ENCODE data around the gene DGLUCY. TPM values are rescaled to one million over a fixed set of nuclear protein-coding genes. Genes with fewer than 3 reads are reported as not detected.
A peak's percentile ranks its signal among the peaks of the same experiment; 100 is the strongest.
"Not testable (repeated sequence)": the region's sequence is repeated elsewhere in the genome, so short reads cannot be mapped to it uniquely, and the experiment has no call there.

Gene DGLUCY
- polyA plus RNA-seq, 1 donor: 78.4 TPM

DNA sequence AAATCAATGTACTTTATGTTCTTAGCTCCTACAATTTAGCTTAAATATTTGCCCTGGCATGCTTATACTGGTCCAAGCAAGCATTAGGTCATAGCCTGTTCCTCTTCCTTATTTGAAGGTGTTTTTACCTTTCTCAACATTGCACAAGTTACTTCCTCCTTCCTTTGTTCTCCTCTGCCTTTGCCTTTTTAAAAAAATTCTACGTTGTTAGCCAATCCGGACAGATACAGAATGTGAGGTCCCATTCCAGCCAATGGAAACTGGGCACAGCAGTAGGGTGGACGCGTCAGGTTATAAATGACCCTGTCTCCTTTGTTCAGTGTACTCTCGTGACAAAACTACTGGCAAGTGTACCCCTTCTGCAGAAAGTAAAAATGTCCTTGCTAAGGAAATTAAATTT is 26.4 kb upstream of the DGLUCY start:
- H3K27me3 ChIP-seq (ENCODE audit: control insufficient read depth, insufficient read depth, low read length); H3K27ac ChIP-seq (ENCODE audit: low read length); H3K36me3 ChIP-seq (ENCODE audit: control insufficient read depth, insufficient read depth, low read length); H3K9me3 ChIP-seq (ENCODE audit: control insufficient read depth, low read depth, low read length); H3K4me3 ChIP-seq (ENCODE audit: low read length): not testable (repeated sequence)
- DNase-seq: peak in 1 of 2 donors; percentile 15
- 65% methylated on average over 2 of the region's 5 CpGs for WGBS (ENCODE audit: insufficient coverage, low lambda C conversion rate)
- peaks cover 43% of the 10 kb centered on the region for H3K4me1 ChIP-seq (ENCODE audit: control insufficient read depth, insufficient read depth, low read length)

GRCh38 chr14:91088585-91089235 is 25.2 kb upstream of the DGLUCY start:
- no peak overlapping the region for H3K4me3 ChIP-seq (ENCODE audit: low read length)
- peaks cover 34% of the 10 kb centered on the region for H3K4me1 ChIP-seq (ENCODE audit: control insufficient read depth, insufficient read depth, low read length)
- no peaks in the 10 kb centered on the region for H3K36me3 ChIP-seq (ENCODE audit: control insufficient read depth, insufficient read depth, low read length)
- no peak overlapping the region for H3K27ac ChIP-seq (ENCODE audit: low read length)
- DNase-seq: no peak
- H3K9me3 ChIP-seq (ENCODE audit: control insufficient read depth, low read depth, low read length): no peaks in the 10 kb centered on the region
- H3K27me3 ChIP-seq (ENCODE audit: control insufficient read depth, insufficient read depth, low read length): no peaks in the 10 kb centered on the region
- no CpG with 5 or more reads among the region's 5 CpGs for WGBS (ENCODE audit: insufficient coverage, low lambda C conversion rate)

DNA sequence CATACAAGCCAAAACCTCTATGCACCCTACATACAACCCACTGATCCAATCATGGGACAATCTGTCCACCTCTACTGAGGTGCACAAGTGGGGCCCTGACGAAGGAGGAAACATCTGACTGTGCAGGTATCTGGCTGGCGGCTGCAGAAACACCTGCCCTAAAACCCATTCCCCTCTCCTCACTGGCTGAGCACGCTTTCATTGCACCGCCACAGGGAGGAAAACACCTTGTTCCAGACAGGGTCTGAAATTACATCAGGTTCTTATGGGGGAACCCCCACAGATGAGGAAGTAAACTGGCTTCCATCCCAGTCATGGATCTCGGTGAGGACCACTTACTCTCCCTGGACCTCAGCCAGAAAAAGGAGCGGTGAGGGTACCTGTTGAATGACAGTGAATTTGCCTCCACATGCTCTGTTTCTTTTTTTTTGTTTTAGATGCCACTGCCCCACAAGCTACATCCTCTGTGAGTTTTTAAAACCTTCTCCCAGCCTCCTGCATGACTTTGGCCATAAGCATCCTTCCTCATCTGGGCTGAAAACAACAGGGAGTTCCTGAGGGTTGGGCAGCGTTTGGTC is 23.8 kb upstream of the DGLUCY start:
- Histone ChIP-seq H3K4me3 (ENCODE audit: low read length) (no peak overlapping the region), H3K27me3 (ENCODE audit: control insufficient read depth, insufficient read depth, low read length) (no peaks in the 10 kb centered on the region), H3K4me1 (ENCODE audit: control insufficient read depth, insufficient read depth, low read length) (peaks cover 34% of the 10 kb centered on the region), H3K36me3 (ENCODE audit: control insufficient read depth, insufficient read depth, low read length) (no peaks in the 10 kb centered on the region), H3K27ac (ENCODE audit: low read length) (no peak overlapping the region), H3K9me3 (ENCODE audit: control insufficient read depth, low read depth, low read length) (no peaks in the 10 kb centered on the region)
- peak in 1 of 2 donors; percentile 9 for DNase-seq
- WGBS (ENCODE audit: insufficient coverage, low lambda C conversion rate): no CpG with 5 or more reads among the region's 7 CpGs

GRCh38 chr14:91090743-91091142 is 23.1 kb upstream of the DGLUCY start:
- WGBS (ENCODE audit: insufficient coverage, low lambda C conversion rate): no CpG with 5 or more reads among the region's 1 CpG
- H3K9me3 ChIP-seq (ENCODE audit: control insufficient read depth, low read depth, low read length): no peaks in the 10 kb centered on the region
- H3K4me3 ChIP-seq (ENCODE audit: low read length): no peak overlapping the region
- no peaks in the 10 kb centered on the region for H3K27me3 ChIP-seq (ENCODE audit: control insufficient read depth, insufficient read depth, low read length)
- peaks cover 34% of the 10 kb centered on the region for H3K4me1 ChIP-seq (ENCODE audit: control insufficient read depth, insufficient read depth, low read length)
- H3K36me3 ChIP-seq (ENCODE audit: control insufficient read depth, insufficient read depth, low read length): no peaks in the 10 kb centered on the region
- H3K27ac ChIP-seq (ENCODE audit: low read length): peak overlapping the region; percentile 14
- DNase-seq: peak; percentile 66 to 78

GRCh38 chr14:91092073-91092472 is 21.8 kb upstream of the DGLUCY start:
- Histone ChIP-seq H3K27me3 (ENCODE audit: control insufficient read depth, insufficient read depth, low read length) (no peaks in the 10 kb centered on the region), H3K27ac (ENCODE audit: low read length) (peak overlapping the region; percentile 14), H3K36me3 (ENCODE audit: control insufficient read depth, insufficient read depth, low read length) (no peaks in the 10 kb centered on the region), H3K4me3 (ENCODE audit: low read length) (no peak overlapping the region), H3K4me1 (ENCODE audit: control insufficient read depth, insufficient read depth, low read length) (peaks cover 29% of the 10 kb centered on the region), H3K9me3 (ENCODE audit: control insufficient read depth, low read depth, low read length) (no peaks in the 10 kb centered on the region)
- 100% methylated on average over 2 of the region's 3 CpGs for WGBS (ENCODE audit: insufficient coverage, low lambda C conversion rate)
- no peak for DNase-seq

DNA sequence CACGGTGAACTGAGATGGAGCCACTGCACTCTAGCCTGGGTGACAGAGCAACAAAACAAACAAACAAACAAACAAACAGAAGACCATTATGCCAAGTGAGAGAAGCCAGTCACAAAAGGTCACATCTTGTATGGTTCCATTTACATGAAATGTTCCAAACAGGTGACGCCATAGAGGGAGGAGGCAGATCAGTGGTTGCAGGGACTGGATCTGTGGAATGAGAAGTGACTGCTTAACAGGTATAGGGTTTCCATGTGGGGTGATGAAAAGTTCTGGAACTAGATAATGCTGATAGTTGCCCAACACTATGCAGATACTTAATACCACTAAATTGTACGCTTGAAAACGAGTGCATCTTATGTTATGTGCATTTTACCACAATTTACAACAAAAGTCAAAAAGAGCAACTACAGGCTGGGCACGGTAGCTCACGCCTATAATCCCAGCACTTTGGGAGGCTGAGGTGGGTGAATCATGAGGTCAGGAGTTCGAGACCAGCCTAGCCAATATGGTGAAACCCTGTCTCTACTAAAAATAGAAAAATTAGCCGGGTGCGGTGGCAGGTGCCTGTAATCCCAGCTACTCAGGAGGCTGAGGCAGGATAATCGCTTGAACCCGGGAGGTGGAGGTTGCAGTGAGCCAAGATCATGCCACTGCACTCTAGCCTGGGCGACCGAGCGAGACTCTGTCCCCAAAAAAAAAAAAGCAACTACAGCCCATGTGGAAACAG is 20.0 kb upstream of the DGLUCY start:
- H3K4me3 ChIP-seq (ENCODE audit: low read length); H3K27me3 ChIP-seq (ENCODE audit: control insufficient read depth, insufficient read depth, low read length); H3K9me3 ChIP-seq (ENCODE audit: control insufficient read depth, low read depth, low read length); DNase-seq; H3K27ac ChIP-seq (ENCODE audit: low read length); H3K36me3 ChIP-seq (ENCODE audit: control insufficient read depth, insufficient read depth, low read length): not testable (repeated sequence)
- H3K4me1 ChIP-seq (ENCODE audit: control insufficient read depth, insufficient read depth, low read length): peaks cover 25% of the 10 kb centered on the region
- no CpG with 5 or more reads among the region's 14 CpGs for WGBS (ENCODE audit: insufficient coverage, low lambda C conversion rate)

DNA sequence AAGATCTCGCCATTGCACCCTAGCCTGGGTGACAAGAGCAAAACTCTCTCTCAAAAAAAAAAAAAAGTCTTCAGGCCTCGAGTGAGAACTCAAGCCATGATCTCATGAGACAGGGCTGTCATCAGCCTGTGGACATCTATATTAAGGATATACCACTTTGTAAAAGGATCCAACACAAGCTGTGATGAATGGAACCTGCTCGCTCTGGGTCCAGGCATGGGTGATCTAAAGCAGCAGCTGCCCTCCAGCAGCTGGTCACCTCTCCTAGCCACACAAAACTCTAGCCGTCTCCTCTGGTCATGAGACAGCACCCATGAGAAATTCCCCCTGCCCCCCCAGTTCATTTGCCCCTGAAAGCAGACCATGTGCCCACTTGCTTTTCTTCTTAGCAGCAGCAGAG is 19.1 kb upstream of the DGLUCY start:
- Histone ChIP-seq H3K4me1 (ENCODE audit: control insufficient read depth, insufficient read depth, low read length) (peaks cover 25% of the 10 kb centered on the region), H3K27me3 (ENCODE audit: control insufficient read depth, insufficient read depth, low read length) (no peaks in the 10 kb centered on the region), H3K27ac (ENCODE audit: low read length) (no peak overlapping the region), H3K36me3 (ENCODE audit: control insufficient read depth, insufficient read depth, low read length) (no peaks in the 10 kb centered on the region), H3K4me3 (ENCODE audit: low read length) (no peak overlapping the region), H3K9me3 (ENCODE audit: control insufficient read depth, low read depth, low read length) (no peaks in the 10 kb centered on the region)
- WGBS (ENCODE audit: insufficient coverage, low lambda C conversion rate): no CpG with 5 or more reads among the region's 4 CpGs
- no peak for DNase-seq

- DNase-seq: no peak
- Histone ChIP-seq H3K36me3 (ENCODE audit: control insufficient read depth, insufficient read depth, low read length) (no peaks in the 10 kb centered on the region), H3K27me3 (ENCODE audit: control insufficient read depth, insufficient read depth, low read length) (no peaks in the 10 kb centered on the region), H3K4me3 (ENCODE audit: low read length) (no peak overlapping the region), H3K9me3 (ENCODE audit: control insufficient read depth, low read depth, low read length) (no peaks in the 10 kb centered on the region), H3K27ac (ENCODE audit: low read length) (no peak overlapping the region), H3K4me1 (ENCODE audit: control insufficient read depth, insufficient read depth, low read length) (peaks cover 21% of the 10 kb centered on the region)
- WGBS (ENCODE audit: insufficient coverage, low lambda C conversion rate): no CpG with 5 or more reads among the region's 8 CpGs
These were observed 18.7 kb upstream of the DGLUCY start for GRCh38 chr14:91095178-91095577.

DNA sequence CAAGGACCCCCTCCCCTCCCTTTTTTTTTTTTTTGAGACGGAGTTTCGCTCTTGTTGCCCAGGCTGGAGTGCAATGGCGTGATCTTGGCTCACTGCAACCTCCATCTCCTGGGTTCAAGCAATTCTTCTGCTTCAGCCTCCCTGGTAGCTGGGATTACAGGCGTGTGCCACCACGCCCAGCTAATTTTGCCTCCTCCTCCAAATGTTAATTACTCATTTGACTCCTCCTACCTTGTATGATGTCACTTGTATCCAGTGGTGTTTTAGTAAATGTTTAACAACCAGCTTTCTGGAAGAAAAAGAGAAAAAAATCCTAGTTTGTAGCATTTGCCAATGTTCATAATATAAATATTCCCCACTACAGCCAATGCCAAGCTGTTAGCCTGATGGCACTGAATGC is 16.2 kb upstream of the DGLUCY start:
- WGBS (ENCODE audit: insufficient coverage, low lambda C conversion rate): no CpG with 5 or more reads among the region's 5 CpGs
- H3K27me3 ChIP-seq (ENCODE audit: control insufficient read depth, insufficient read depth, low read length); H3K4me1 ChIP-seq (ENCODE audit: control insufficient read depth, insufficient read depth, low read length); H3K4me3 ChIP-seq (ENCODE audit: low read length); H3K36me3 ChIP-seq (ENCODE audit: control insufficient read depth, insufficient read depth, low read length); H3K27ac ChIP-seq (ENCODE audit: low read length); DNase-seq; H3K9me3 ChIP-seq (ENCODE audit: control insufficient read depth, low read depth, low read length): not testable (repeated sequence)

GRCh38 chr14:91098591-91098990 is 15.3 kb upstream of the DGLUCY start:
- WGBS (ENCODE audit: insufficient coverage, low lambda C conversion rate): 100% methylated on average over 1 of the region's 3 CpGs
- Histone ChIP-seq H3K4me1 (ENCODE audit: control insufficient read depth, insufficient read depth, low read length) (no peaks in the 10 kb centered on the region), H3K27ac (ENCODE audit: low read length) (no peak overlapping the region), H3K4me3 (ENCODE audit: low read length) (no peak overlapping the region), H3K9me3 (ENCODE audit: control insufficient read depth, low read depth, low read length) (no peaks in the 10 kb centered on the region), H3K27me3 (ENCODE audit: control insufficient read depth, insufficient read depth, low read length) (no peaks in the 10 kb centered on the region), H3K36me3 (ENCODE audit: control insufficient read depth, insufficient read depth, low read length) (no peaks in the 10 kb centered on the region)
- no peak for DNase-seq
